PFSK-1 (cell line): ENCODE data around the gene ZKSCAN1.

Experiments
- FOXP2 ChIP-seq: optimal IDR thresholded peaks from 2 replicates; pipeline ENCODE3; 2011; ENCODE audit warnings: borderline replicate concordance, control low read depth, inconsistent platforms; ENCODE audit not compliant: insufficient read depth; ENCODE audit errors: extremely low read length, extremely low read depth
- POLR2AphosphoS5 ChIP-seq: IDR thresholded peaks from 2 replicates; pipeline ENCODE4 v1.6.1; 2012; ENCODE audit warnings: low read depth, mild to moderate bottlenecking, control low read depth, low read length, moderate library complexity
- SIN3A ChIP-seq: IDR thresholded peaks from 2 replicates; pipeline ENCODE4 v1.6.1; 2012; ENCODE audit warnings: mild to moderate bottlenecking, low read length, moderate library complexity, borderline replicate concordance; ENCODE audit not compliant: insufficient read depth
- TAF1 ChIP-seq: IDR thresholded peaks from 2 replicates; pipeline ENCODE4 v1.6.1; 2012; ENCODE audit warnings: low read length, control low read depth, borderline replicate concordance; ENCODE audit not compliant: insufficient read depth
- TF ChIP-seq, protein P1 (sequence below), 2 experiments: IDR thresholded peaks; 2 replicates each; pipeline versions ENCODE4 v1.6.1 to v1.8.0; 2011 to 2012; ENCODE audit warnings: low read depth in 2 of 2, low read length in 2 of 2, control low read depth in 1 of 2, inconsistent platforms in 1 of 2, mild to moderate bottlenecking in 1 of 2, moderate library complexity in 1 of 2; ENCODE audit not compliant: insufficient read depth in 1 of 2

DNA sequence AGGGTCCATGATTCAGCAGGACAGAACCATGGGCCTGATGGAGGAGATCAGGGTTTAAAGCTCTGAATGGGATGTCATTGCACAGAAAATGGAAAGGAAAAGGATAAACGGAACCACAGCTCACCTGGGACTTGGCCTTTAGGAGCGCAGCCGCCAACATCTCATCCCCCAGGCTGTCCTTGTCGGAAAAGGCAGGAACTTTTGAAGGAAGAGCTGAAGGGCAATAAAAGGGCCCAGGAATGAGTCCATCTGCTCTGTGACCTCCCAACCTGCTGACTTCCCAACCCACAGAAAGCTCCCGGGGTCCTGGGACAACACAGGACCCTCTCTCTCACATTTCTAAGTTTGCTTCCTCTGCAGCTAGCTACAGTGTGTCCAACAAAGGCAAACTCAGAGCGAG is 60.0 kb downstream of the ZKSCAN1 start:
- TF ChIP-seq POLR2AphosphoS5 (no peak), FOXP2 (no peak), SIN3A (no peak), TAF1 (no peak)
- TF ChIP-seq, protein P1, sequence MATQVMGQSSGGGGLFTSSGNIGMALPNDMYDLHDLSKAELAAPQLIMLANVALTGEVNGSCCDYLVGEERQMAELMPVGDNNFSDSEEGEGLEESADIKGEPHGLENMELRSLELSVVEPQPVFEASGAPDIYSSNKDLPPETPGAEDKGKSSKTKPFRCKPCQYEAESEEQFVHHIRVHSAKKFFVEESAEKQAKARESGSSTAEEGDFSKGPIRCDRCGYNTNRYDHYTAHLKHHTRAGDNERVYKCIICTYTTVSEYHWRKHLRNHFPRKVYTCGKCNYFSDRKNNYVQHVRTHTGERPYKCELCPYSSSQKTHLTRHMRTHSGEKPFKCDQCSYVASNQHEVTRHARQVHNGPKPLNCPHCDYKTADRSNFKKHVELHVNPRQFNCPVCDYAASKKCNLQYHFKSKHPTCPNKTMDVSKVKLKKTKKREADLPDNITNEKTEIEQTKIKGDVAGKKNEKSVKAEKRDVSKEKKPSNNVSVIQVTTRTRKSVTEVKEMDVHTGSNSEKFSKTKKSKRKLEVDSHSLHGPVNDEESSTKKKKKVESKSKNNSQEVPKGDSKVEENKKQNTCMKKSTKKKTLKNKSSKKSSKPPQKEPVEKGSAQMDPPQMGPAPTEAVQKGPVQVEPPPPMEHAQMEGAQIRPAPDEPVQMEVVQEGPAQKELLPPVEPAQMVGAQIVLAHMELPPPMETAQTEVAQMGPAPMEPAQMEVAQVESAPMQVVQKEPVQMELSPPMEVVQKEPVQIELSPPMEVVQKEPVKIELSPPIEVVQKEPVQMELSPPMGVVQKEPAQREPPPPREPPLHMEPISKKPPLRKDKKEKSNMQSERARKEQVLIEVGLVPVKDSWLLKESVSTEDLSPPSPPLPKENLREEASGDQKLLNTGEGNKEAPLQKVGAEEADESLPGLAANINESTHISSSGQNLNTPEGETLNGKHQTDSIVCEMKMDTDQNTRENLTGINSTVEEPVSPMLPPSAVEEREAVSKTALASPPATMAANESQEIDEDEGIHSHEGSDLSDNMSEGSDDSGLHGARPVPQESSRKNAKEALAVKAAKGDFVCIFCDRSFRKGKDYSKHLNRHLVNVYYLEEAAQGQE (IDR thresholded peaks at IDR 0.05; ENCODE audit: insufficient read depth in 1 of 2, low read depth in 2 of 2, low read length in 2 of 2), result no peak
